ENCODE data around the gene BDP1. TPM values are rescaled to one million over a fixed set of nuclear protein-coding genes. Genes with fewer than 3 reads are reported as not detected.
"Not testable (repeated sequence)": the region's sequence is repeated elsewhere in the genome, so short reads cannot be mapped to it uniquely, and the experiment has no call there.

BDP1 gene
- total RNA-seq, 1 experiment from 2014 or later: 22.0 TPM

GRCh38 chr5:71410088-71410487 lies 45.4 kb upstream of the BDP1 start:
- not testable (repeated sequence) for ATAC-seq; BruUV-seq (replicated peaks)

GRCh38 chr5:71415626-71416025 lies 39.8 kb upstream of the BDP1 start:
- BruUV-seq (replicated peaks); H3K36me3 ChIP-seq (ENCODE audit: control insufficient read depth in 1 of 2, insufficient read depth in 2 of 2, low read length in 2 of 2); H3K9me2 ChIP-seq (ENCODE audit: insufficient read depth); intact Hi-C loops (cut with micrococcal nuclease); H3K27me3 ChIP-seq (ENCODE audit: insufficient read depth, low read length); H3K4me1 ChIP-seq (ENCODE audit: control insufficient read depth in 1 of 2, insufficient read depth in 2 of 2, low read length in 2 of 2); H2AFZ ChIP-seq (ENCODE audit: low read depth, low read length, poor library complexity, severe bottlenecking); H3K9ac ChIP-seq (ENCODE audit: low read length); H3K4me3 ChIP-seq (replicated peaks in 1 of 2; ENCODE audit: low read depth in 1 of 2, low read length in 2 of 2); RAD21 ChIA-PET (ENCODE audit: low non-redundant PET in 1 of 2, low total read pairs in 2 of 2, uncharacterized antibody in 2 of 2, unreplicated experiment in 2 of 2); POLR2A ChIA-PET; ATAC-seq; CTCF ChIA-PET; DNase-seq (ENCODE audit: low read depth, low spot score); H3K9me3 ChIP-seq (ENCODE audit: control insufficient read depth in 1 of 2, insufficient read depth in 1 of 2, low read depth in 1 of 2, low read length in 2 of 2); H3K79me2 ChIP-seq (ENCODE audit: insufficient read depth, low read length); H4K20me1 ChIP-seq (ENCODE audit: insufficient read depth); H3K27ac ChIP-seq (ENCODE audit: low read depth, low read length); H3K4me2 ChIP-seq (ENCODE audit: low read length): not testable (repeated sequence)

More at GRCh38 chr5:71410088-71410487, 45.4 kb upstream of the BDP1 start:
- H3K4me1 ChIP-seq (ENCODE audit: control insufficient read depth in 1 of 2, insufficient read depth in 2 of 2, low read length in 2 of 2); H3K9me3 ChIP-seq (ENCODE audit: control insufficient read depth in 1 of 2, insufficient read depth in 1 of 2, low read depth in 1 of 2, low read length in 2 of 2); H3K4me3 ChIP-seq (replicated peaks in 1 of 2; ENCODE audit: low read depth in 1 of 2, low read length in 2 of 2); DNase-seq (ENCODE audit: low read depth, low spot score); RAD21 ChIA-PET (ENCODE audit: low non-redundant PET in 1 of 2, low total read pairs in 2 of 2, uncharacterized antibody in 2 of 2, unreplicated experiment in 2 of 2); H3K27me3 ChIP-seq (ENCODE audit: insufficient read depth, low read length); H3K79me2 ChIP-seq (ENCODE audit: insufficient read depth, low read length); POLR2A ChIA-PET; H2AFZ ChIP-seq (ENCODE audit: low read depth, low read length, poor library complexity, severe bottlenecking); H3K9ac ChIP-seq (ENCODE audit: low read length); H3K9me2 ChIP-seq (ENCODE audit: insufficient read depth); H4K20me1 ChIP-seq (ENCODE audit: insufficient read depth); H3K27ac ChIP-seq (ENCODE audit: low read depth, low read length); CTCF ChIA-PET; intact Hi-C loops (cut with micrococcal nuclease); H3K36me3 ChIP-seq (ENCODE audit: control insufficient read depth in 1 of 2, insufficient read depth in 2 of 2, low read length in 2 of 2); H3K4me2 ChIP-seq (ENCODE audit: low read length): not testable (repeated sequence)

GRCh38 chr5:71418026-71418425 lies 37.4 kb upstream of the BDP1 start:
- H3K9me2 ChIP-seq (ENCODE audit: insufficient read depth); CTCF ChIA-PET; H3K4me1 ChIP-seq (ENCODE audit: control insufficient read depth in 1 of 2, insufficient read depth in 2 of 2, low read length in 2 of 2); H3K27me3 ChIP-seq (ENCODE audit: insufficient read depth, low read length); H3K4me3 ChIP-seq (replicated peaks in 1 of 2; ENCODE audit: low read depth in 1 of 2, low read length in 2 of 2); H3K79me2 ChIP-seq (ENCODE audit: insufficient read depth, low read length); POLR2A ChIA-PET; DNase-seq (ENCODE audit: low read depth, low spot score); H2AFZ ChIP-seq (ENCODE audit: low read depth, low read length, poor library complexity, severe bottlenecking); RAD21 ChIA-PET (ENCODE audit: low non-redundant PET in 1 of 2, low total read pairs in 2 of 2, uncharacterized antibody in 2 of 2, unreplicated experiment in 2 of 2); H3K36me3 ChIP-seq (ENCODE audit: control insufficient read depth in 1 of 2, insufficient read depth in 2 of 2, low read length in 2 of 2); H3K27ac ChIP-seq (ENCODE audit: low read depth, low read length); H3K9ac ChIP-seq (ENCODE audit: low read length); H4K20me1 ChIP-seq (ENCODE audit: insufficient read depth); ATAC-seq; H3K9me3 ChIP-seq (ENCODE audit: control insufficient read depth in 1 of 2, insufficient read depth in 1 of 2, low read depth in 1 of 2, low read length in 2 of 2); intact Hi-C loops (cut with micrococcal nuclease); BruUV-seq (replicated peaks); H3K4me2 ChIP-seq (ENCODE audit: low read length): not testable (repeated sequence)

GRCh38 chr5:71421278-71421677 lies 34.2 kb upstream of the BDP1 start:
- H3K9ac ChIP-seq (ENCODE audit: low read length); BruUV-seq (replicated peaks); H3K36me3 ChIP-seq (ENCODE audit: control insufficient read depth in 1 of 2, insufficient read depth in 2 of 2, low read length in 2 of 2); H3K9me2 ChIP-seq (ENCODE audit: insufficient read depth); H3K4me2 ChIP-seq (ENCODE audit: low read length); CTCF ChIA-PET; H3K9me3 ChIP-seq (ENCODE audit: control insufficient read depth in 1 of 2, insufficient read depth in 1 of 2, low read depth in 1 of 2, low read length in 2 of 2); H3K27me3 ChIP-seq (ENCODE audit: insufficient read depth, low read length); RAD21 ChIA-PET (ENCODE audit: low non-redundant PET in 1 of 2, low total read pairs in 2 of 2, uncharacterized antibody in 2 of 2, unreplicated experiment in 2 of 2); H3K27ac ChIP-seq (ENCODE audit: low read depth, low read length); H3K4me1 ChIP-seq (ENCODE audit: control insufficient read depth in 1 of 2, insufficient read depth in 2 of 2, low read length in 2 of 2); POLR2A ChIA-PET; H4K20me1 ChIP-seq (ENCODE audit: insufficient read depth); intact Hi-C loops (cut with micrococcal nuclease); ATAC-seq; H3K4me3 ChIP-seq (replicated peaks in 1 of 2; ENCODE audit: low read depth in 1 of 2, low read length in 2 of 2); DNase-seq (ENCODE audit: low read depth, low spot score); H2AFZ ChIP-seq (ENCODE audit: low read depth, low read length, poor library complexity, severe bottlenecking); H3K79me2 ChIP-seq (ENCODE audit: insufficient read depth, low read length): not testable (repeated sequence)

- RAD21 ChIA-PET (ENCODE audit: low non-redundant PET in 1 of 2, low total read pairs in 2 of 2, uncharacterized antibody in 2 of 2, unreplicated experiment in 2 of 2); intact Hi-C loops (cut with micrococcal nuclease); H4K20me1 ChIP-seq (ENCODE audit: insufficient read depth); POLR2A ChIA-PET; H3K4me2 ChIP-seq (ENCODE audit: low read length); BruUV-seq (replicated peaks); ATAC-seq; H3K36me3 ChIP-seq (ENCODE audit: control insufficient read depth in 1 of 2, insufficient read depth in 2 of 2, low read length in 2 of 2); H3K4me1 ChIP-seq (ENCODE audit: control insufficient read depth in 1 of 2, insufficient read depth in 2 of 2, low read length in 2 of 2); H3K9ac ChIP-seq (ENCODE audit: low read length); H3K4me3 ChIP-seq (replicated peaks in 1 of 2; ENCODE audit: low read depth in 1 of 2, low read length in 2 of 2); H3K79me2 ChIP-seq (ENCODE audit: insufficient read depth, low read length); H3K9me3 ChIP-seq (ENCODE audit: control insufficient read depth in 1 of 2, insufficient read depth in 1 of 2, low read depth in 1 of 2, low read length in 2 of 2); H2AFZ ChIP-seq (ENCODE audit: low read depth, low read length, poor library complexity, severe bottlenecking); H3K27ac ChIP-seq (ENCODE audit: low read depth, low read length); DNase-seq (ENCODE audit: low read depth, low spot score); CTCF ChIA-PET; H3K27me3 ChIP-seq (ENCODE audit: insufficient read depth, low read length); H3K9me2 ChIP-seq (ENCODE audit: insufficient read depth): not testable (repeated sequence)
These were observed 31.6 kb upstream of the BDP1 start for GRCh38 chr5:71423896-71424295.
